G401.6 (cell line): ENCODE measurements around the gene GRIN2A.

ENCODE experiments used
- FAIRE-seq: peaks from 2 replicates; lab custom pipeline; 2012; peaks lifted over from hg19 to GRCh38; lab: Jason Lieb, UNC

Gene GRIN2A

GRCh38 chr16:9757687-9758086 is 424.5 kb downstream of the GRIN2A start:
- no peak for FAIRE-seq

GRCh38 chr16:9756434-9756833 is 425.8 kb downstream of the GRIN2A start:
- no peak for FAIRE-seq

GRCh38 chr16:9755081-9755480 is 427.1 kb downstream of the GRIN2A start:
- FAIRE-seq, result no peak

GRCh38 chr16:9741776-9742175 is 440.5 kb downstream of the GRIN2A start:
- no peak for FAIRE-seq

- FAIRE-seq, result no peak
Observed at GRCh38 chr16:9739301-9739700, 442.9 kb downstream of the GRIN2A start.

- FAIRE-seq, result no peak
Observed at GRCh38 chr16:9738690-9739089, 443.5 kb downstream of the GRIN2A start.

- no peak for FAIRE-seq
Observed at GRCh38 chr16:9736547-9736946, 445.7 kb downstream of the GRIN2A start.

- no peak for FAIRE-seq
Observed at GRCh38 chr16:9723136-9723535, 459.1 kb downstream of the GRIN2A start.

GRCh38 chr16:9713907-9714306 is 468.3 kb downstream of the GRIN2A start:
- FAIRE-seq, result no peak

- no peak for FAIRE-seq
Observed at GRCh38 chr16:9713156-9713555, 469.1 kb downstream of the GRIN2A start.

GRCh38 chr16:9708972-9709620 is 473.1 kb downstream of the GRIN2A start:
- no peak for FAIRE-seq

GRCh38 chr16:9706217-9706836 is 475.9 kb downstream of the GRIN2A start:
- FAIRE-seq, result no peak

- no peak for FAIRE-seq
Observed at GRCh38 chr16:9703731-9704130, 478.5 kb downstream of the GRIN2A start.
